Stimulated activated CD4-positive, alpha-beta T cell treated with anti-CD3 and anti-CD28 coated beads, TNF-alpha, amount 100 ng/mL, for 4 hours (primary cell): ENCODE results near the gene NIT1.

Experiments
- DNase-seq, 3 experiments: peaks; one replicate each; pipeline ENCODE4 v3.0.0-alpha.2; 2020; ENCODE audit warnings: low read depth in 3 of 3

Gene NIT1

DNA sequence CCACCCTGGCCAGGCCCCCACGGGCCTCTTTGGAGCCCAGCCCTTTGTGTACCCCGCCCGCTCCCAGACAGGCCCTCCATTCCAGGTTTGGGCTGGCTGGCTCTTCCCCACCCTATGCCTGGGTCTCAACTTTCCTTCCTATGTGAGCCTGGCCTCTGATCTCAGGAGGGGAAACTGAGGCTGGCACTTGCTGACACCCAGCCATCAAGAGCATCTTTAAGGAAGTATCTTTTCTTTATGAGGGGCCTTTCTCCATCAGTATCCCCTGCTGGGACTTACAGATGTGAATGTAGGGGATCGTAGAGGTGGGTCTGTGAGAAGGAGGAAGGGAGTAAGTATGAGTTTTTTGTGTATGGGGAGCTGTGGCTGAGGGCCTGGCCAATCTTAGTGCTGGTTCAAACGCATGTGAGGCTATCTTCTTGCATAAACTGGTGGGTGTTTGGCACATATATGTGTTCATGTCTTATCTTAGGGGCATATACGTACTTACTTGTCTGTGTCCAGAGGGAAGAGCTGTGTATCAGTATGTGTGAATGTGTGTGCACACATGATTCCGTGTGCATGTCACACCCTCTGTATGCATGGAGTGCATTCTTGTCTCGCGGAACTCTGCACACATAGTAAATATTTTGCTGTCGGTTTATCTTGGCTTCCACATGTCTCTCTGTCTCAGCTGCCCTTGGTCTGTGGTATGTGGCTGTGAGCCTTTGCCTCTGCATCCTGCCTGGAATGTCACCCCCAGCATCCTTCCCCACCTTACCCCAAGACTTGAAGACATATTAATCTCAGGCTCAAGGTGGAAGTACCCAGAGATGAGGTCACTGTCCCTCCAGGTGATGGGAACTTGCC is 33.9 kb upstream of the NIT1 start:
- DNase-seq: no peak

DNA sequence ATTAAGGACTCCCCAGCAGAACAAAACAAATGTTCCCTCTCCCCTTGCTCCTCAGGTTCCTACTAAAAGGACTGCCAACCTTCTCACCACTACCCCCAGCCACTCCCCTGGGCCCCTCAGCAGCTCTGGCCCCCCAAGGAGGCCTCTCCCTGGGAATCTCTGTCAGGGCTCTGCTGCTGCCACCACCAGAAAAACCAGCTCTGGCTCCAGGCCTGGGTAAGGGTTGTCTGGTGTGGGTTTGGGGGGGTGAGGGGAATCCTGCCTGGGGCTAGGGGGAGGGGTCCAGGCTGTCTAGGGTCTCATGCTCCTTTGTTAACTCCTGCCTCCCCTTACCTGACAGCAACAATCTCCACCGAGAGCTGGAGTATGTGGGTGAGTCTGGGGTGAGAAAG is 33.3 kb upstream of the NIT1 start:
- no peak for DNase-seq

DNA sequence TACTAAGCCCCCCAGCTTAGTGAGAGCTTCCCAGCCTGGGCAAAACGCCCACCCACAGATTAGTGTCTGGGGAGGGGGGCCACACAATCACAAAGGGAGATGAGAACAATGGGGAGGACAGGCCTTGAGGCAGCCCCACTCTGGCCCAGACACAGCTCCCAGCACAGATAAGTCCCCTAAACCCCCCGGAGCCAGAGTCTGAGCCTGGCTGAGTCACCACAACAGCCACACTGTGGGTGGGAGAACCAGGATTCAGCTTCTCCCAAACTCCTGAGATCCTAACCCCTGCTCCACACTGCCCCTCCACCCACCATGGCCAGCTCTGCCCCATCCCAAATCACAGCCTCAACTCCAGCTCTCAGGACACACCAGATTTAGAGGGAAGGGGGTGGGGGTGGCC is 32.7 kb upstream of the NIT1 start:
- no peak for DNase-seq

DNA sequence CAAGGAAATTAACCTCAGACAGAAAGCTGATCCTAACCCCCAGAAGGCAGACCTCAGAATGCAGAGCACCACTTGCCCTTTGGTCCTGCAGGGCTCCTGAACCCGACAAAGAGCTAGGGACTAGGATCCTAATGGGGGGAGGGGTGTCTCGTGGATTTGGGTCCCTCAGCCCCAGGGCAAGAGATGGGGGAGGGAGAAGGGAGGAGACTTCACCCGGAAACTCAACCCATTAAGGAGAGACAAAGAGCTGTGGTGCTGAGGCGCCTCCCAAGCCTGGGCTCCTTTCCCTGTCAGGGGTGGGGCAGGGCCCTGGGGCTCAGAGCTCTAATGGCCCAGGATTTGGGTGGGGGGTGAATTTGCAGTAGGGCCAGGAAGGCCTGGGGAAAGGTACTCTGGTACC is 31.4 kb upstream of the NIT1 start:
- DNase-seq: no peak

DNA sequence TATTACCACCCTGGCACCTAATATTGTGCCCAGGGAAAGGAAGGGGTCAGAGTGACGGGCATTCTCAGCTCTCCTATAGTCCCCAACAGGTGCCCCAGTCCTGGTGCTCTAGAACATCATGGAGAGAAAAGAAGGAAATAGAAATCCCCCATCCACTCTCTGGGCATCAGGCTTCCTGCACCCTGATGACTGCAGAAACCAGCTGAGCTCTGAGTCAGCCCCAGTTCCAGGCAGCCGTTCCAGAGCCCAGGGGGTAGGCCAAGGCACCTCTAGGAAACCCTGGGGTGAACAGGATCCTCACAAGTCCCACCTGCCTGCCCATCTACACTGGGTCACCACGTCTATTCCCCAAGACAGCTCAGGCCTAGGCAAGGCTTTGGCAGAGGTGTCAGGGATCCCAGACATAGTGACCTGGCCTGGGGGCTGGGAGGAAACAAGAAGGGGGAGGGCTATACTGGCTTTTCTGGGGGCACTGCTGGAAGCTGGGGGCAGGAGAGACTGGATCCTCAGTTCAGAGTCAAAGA is 29.3 kb upstream of the NIT1 start:
- no peak for DNase-seq

DNA sequence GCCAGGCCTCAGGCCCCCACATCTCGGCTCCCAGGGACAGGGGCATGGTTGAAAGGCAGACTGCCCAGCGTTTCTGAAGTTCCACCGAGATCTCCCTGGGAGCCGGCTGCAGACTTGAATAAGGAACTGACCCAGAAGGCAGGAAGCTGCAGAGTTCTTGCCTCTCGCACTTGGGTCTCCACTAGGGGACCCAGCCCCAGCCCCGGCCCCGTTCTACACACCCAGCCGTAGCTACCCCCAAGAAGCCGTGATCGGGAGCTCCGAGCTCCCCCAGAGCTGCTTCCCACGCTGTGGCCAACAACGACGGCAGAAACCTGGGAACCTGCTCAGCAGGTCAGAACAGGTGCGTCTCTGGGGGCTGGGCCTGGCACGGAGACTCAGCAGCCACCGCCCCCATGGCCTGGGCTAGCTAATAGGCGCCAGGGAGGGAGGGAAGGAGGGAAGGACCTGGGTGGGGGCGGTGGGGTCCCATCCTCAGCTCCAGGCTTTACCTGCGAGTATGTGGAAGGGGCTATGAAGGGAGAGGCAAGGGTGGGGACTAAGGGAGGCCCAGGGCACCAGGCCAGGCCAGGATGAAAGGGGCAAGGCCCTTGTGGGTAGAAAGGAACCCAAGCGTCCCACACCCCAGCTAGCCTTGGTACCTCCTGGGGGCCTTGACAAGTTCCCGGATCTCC is 28.5 kb upstream of the NIT1 start, which contains the start of gene NECTIN4:
Gene NECTIN4 (minus strand): TSS at position 308 of the 674 bp plus-strand sequence. CDS start 262 bp downstream, at position 46.
- DNase-seq: no peak

DNA sequence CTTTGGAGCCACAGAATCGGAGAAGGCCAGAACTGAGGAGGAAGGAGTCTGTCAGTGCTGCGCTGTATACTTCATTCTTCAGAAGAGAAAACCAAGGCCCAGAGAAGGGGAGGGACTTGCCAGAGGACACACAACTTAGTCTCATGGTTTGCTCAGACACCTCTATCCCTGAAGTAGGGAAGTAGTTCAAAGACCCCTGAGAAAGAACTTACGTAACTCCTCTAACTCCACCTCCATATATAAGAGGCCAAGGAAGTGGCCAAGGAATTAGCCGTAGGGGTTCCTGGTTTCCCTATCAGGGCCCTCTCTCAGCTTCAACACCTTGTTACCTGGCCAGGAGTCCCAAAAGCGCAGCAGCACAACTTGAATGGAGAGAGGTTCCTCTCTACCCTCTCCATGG is 28.0 kb upstream of the NIT1 start:
- no peak for DNase-seq

DNA sequence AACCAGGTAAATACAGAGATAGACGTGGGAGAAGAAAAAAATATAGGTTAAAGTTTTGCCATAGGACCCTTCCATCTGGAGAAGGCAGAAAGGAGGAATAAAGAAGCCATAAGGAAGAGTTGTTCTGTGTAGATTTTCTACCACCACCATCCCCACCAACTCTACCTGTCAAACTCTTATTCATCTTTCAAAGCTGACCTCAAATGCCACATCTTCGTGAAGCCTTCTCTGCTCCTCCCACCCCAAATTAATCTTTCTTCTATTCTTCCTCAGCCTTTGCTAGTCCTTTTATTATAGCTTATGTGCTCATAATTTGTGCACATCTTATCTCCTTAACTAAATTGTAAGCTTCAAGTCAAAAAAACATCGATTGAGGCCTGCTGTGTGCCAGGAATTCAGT is 27.3 kb upstream of the NIT1 start:
- no peak for DNase-seq

DNA sequence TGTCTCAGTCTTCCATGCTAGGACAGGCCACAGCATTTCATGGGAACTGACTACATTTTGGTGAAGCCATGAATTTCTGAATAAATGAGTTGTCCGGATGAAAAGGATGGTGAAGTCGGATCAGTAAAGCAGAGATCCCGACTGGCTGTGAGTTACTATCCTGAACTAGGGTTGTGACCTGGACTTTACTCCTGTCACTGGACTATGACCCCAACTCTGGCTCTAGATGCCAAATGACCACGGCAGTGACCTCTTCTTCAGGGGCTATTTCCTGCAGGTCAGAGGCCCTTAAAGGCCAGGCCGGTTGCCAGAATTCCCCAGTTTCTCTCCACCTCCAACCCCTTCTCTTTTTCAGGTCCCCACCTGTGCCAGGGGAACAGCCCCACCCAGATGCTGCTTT is 26.8 kb upstream of the NIT1 start:
- DNase-seq: no peak

DNA sequence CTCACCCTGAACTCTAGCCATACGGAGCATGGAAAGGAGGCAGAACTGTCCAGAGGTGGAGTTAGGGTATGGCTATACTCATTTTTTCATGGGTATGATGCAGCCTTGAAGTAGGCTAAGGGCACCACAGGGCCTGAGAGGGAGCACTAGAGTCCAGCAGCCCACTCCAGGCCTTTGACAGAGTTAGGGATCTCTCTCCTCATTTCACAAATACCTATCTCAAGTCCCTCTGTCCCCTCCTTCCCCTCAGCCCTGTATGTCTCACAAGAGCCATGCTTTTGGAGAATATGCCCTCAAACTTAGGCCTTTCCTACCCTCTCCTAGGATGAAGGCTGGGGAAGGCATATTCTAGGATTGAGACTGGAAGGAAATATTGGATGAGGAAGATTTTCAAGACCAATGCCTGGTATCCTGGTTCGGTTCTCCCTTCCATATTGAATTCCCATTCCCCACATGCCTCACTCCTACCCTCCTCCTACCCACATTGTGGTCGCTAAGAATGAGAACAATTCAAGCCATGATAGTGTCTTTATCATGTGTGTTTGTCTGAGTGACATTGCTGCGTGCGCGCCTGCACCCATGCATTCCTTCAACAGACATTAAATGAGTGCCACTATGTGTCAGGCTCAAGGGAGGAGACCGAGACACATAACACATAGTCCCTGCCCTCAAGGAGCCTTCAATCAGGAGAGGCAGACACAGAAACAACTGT is 26.0 kb upstream of the NIT1 start:
- no peak for DNase-seq

DNA sequence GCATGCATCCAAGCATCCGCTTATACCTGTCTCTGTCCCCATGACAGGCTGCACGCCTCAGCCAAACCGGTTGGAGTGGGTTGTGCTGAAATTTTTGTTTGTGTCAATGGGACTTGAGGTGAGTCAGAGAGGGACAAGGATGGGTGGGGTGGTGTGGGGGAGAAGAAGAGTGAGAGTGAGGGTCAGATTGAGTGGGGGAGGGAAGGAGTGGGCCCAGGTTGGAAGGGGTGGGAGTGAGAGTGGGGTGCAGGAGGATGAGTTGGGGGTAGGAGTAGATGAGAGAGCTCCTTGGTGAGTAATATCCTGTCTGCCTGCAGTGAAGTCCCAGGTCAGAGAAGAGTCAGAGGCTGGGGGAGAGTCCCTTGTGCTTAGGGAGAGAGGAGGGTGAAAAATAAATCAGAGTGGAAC is 25.3 kb upstream of the NIT1 start:
- DNase-seq: peak in 2 of 3 experiments; percentile 42 to 53

DNA sequence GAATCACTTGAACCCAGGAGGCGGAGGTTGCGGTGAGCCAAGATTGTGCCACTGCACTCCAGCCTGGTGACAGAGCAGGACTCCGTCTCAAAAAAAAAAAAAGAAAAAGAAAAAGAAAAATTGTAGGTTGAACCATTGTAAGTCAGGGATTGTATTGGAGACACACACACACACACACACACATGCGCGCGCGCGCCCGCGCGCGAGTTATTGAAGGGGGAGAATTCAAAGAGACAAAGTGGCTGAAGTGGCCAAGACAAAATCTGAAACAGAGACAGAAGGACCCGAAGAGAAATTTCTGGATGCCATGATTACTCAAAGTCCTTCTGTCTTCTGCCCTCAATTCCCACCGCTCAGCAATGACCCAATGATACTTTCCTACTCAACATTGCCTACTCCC is 23.4 kb upstream of the NIT1 start:
- no peak for DNase-seq

DNA sequence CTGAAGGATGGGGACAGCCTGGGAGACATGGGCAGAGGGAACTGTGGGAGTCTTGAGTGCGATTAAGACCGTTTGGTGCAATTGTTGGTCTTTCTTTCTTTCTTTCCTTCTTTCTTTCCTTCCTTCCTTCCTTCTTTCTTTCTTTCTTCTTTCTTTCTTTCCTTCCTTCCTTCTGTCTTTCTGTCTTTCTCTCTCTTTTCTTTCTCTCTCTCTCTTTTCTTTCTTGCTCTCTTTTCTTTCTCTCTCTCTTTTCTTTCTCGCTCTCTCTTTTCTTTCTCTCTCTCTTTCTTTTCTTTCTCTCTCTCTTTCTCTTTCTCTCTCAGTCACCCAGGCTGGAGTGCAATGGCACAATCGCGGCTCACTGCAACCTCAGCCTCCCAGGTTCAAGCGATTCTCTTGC is 22.7 kb upstream of the NIT1 start:
- DNase-seq: no peak

DNA sequence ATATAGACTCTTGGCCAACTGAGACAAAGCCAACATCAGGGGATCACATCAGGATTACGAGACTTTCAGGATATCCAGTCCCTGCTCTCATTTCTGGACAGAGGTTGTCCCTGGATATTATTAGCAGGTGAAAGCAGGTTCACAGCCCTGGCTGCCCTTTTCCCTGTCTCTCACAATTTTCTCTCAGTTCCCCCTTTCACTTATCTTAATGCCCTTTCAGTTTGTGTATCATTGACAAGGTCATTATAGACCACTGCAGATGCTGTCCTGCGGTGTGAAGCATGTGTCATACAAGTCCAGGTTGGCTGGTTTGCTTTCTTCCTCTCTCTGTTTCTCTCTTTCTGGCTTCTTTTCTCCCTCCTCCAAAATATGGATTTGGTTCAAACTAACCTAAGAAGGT is 21.9 kb upstream of the NIT1 start:
- no peak for DNase-seq

DNA sequence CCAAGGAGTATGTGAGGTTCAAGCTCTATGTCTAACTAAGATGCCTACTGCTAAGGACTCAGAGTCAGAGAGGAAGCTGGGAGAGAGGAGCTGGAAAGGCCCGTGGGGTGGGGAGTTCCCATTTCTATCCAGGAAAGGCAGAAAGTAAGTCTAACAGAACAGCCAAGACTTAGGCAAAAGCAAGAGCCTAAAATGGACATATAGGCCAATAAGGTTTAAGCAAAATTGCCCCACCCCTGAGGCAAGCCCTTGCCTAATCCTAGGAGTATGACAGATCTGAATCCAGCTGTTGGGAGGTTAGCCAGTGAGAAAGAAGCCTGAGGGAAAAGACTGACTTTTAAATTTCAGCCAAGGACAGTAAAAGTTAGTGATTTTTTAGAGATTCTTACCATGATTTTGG is 21.4 kb upstream of the NIT1 start:
- no peak for DNase-seq

DNA sequence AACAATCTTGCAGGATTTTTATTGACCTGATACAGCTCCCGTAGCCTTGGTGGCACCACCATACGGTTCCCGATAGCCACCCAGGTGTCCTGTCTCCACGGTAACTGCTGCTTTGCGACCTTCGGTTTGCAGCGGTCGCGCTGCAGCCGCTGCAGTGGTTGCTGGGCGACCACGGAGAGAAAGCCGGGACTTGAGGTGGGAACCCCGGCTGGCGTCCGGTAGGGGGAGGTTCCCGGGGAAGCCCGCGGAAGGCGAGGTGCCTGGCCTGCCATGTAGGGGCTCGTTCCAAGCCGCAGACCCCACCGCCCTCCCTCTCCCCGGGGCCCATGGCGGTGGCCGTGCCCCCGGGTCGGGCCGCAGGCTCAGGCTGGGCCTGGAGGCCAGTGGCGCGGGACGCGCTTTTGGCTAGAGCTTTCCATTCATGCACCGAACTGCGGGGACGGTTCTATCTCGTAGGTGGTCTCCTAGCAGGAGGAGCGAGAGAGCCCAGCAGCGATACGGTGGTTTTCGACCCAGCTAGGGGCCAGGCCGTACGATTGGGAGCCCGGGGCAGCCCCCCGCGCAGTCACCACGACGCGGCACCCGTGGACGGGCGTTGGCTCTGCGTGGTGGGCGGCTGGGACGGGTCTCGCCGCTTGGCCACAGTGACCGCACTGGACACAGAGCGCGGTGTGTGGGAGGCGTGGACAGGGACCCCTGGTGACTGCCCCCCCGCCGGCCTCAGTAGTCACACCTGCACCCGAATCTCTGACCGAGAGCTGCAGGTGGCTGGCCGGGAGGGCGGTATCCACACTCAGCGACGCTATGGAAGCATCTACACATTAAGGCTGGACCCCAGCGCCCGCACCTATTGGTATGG is 19.5 kb upstream of the NIT1 start, which contains the start of gene KLHDC9:
Gene KLHDC9 (plus strand): TSS at position 152 of the 859 bp plus-strand sequence. CDS start 175 bp downstream, at position 327.
- DNase-seq: peak in 2 of 3 experiments; percentile 29 to 32

DNA sequence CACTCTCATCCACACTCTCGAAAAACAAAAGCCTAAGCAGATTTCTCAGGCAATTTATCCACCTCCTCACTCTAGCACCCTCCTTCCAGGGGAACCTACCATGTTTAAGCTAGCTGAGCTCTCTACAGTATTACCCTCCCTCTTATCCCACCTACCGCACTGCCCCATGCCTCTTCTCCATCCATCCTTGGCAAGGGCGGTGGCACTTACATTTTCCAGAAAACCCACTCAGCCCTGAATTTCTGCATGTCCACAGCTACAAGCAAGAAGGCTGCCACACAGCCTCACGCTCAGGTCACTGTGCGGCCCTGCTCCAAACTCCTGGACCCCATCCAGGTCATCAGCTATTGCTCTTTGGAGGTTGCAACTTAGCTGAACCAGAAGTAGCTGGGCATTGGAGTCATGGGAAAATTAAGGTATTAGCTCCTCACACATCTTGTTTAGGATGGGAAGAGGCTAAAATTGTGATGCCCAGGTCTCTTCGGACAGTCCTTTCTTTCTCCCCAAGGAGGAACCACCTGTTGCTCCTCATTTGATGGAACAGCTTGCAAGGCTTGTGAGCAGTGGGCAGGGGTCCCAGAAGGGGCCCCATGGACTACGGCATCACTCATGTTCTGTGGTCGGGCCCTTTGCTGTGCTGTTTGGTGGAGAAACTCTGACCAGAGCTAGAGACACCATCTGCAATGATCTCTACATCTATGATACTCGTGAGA is 18.7 kb upstream of the NIT1 start:
- DNase-seq: no peak

DNA sequence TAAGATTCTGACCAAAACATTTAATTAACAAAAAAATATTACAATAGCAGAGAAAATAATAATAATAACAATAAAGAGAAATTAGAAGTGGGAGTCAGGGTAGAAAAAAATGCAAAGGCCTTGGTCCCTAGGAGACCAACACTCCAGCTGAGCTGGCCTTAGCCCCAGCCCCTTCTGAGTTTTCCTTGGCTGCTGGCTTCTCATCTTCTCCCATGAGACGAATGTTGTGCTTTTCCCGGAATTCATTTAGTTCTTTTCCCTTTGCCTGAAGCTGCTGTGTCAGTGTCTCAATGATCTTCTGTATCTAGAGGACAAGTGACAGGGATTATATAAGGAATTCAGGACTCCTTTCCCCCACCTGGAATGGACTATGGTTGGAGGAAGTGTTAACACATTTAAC is 17.3 kb upstream of the NIT1 start:
- DNase-seq: no peak

DNA sequence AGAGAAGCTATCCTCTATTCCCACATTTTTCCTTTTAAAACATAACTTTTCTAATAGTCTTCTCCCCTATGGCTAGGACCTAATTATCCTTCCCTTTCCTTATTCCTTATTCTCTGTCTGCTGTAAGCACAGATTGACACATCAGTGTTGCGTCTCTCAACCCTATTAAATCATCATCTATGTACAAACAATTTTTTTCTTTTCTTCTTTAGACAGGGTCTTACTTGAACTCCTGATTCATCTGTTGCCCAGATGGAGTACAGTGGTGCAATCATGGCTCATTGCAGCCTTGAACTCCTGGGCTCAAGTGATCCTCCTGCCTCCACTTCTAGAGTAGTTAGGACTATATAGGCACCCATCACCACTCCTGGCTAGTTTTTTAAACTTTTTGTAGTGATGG is 11.5 kb upstream of the NIT1 start:
- DNase-seq: no peak

DNA sequence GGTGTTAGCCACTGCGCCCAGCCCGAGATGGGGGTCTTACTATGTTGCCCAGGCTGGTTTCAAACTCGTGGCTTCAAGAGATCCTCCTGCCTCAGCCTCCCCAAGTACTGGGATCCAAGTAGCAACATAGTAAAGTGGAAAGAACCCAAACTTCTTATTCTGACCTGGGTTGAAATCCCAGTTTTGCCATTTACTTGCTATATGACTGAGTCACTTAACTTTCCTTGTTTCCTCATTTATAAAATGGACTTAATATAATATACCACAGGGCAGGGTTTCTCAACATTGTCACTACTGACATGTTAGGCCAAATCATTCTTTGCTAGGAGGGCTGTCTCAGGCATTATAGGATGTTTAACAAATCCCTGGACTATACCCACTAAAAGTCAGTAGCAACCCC is 6.8 kb upstream of the NIT1 start:
- DNase-seq: no peak

DNA sequence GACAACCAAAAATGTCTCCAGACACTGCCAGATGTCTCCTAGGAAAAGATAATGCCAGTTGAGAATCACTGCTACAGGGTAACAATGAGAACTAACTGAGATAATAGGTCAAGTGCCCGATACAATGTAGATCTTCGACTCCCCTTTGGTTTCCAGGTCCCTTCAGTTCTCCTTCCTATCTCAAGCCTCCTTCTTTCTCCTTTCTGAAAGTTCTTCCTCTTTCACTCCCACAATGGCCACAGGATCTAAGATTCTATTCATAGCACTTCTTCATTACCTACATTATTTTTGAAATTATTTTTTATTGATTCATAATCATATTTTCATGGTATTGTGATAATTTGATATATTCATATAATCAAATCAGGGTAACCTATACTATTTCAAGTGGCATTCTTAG is 6.4 kb upstream of the NIT1 start:
- no peak for DNase-seq
